BLaER1 treated with 17β-estradiol and CSF1 and Interleukin-3, amounts not matched to agents 10 nM and 100 nM (cell line): ENCODE measurements around the gene HDAC7.
A peak's percentile ranks its signal among the peaks of the same experiment; 100 is the strongest.

Source experiments
- H3K27ac ChIP-seq, 11 experiments: shearing (Covaris generic); formaldehyde crosslinking; 2 replicates each; pipeline ENCODE4 v1.8.1; 2022
- H3K27me3 ChIP-seq, 11 experiments: shearing (Covaris generic); formaldehyde crosslinking; 2 replicates each; pipeline ENCODE4 v1.8.1; 2022
- H3K36me3 ChIP-seq, 11 experiments: shearing (Covaris generic); formaldehyde crosslinking; 2 replicates each; pipeline ENCODE4 v1.8.1; 2022
- H3K4me1 ChIP-seq, 10 experiments: shearing (Covaris generic); formaldehyde crosslinking; 2 replicates each; pipeline ENCODE4 v1.8.1; 2022
- H3K4me2 ChIP-seq, 11 experiments: shearing (Covaris generic); formaldehyde crosslinking; 2 replicates each; pipeline ENCODE4 v1.8.1; 2022
- H3K4me3 ChIP-seq, 10 experiments: shearing (Covaris generic); formaldehyde crosslinking; 2 replicates each; pipeline ENCODE4 v1.8.1; 2022
- H3K9ac ChIP-seq, 11 experiments: shearing (Covaris generic); formaldehyde crosslinking; 2 replicates each; pipeline ENCODE4 v1.8.1; 2022
- H3K9me3 ChIP-seq, 11 experiments: shearing (Covaris generic); formaldehyde crosslinking; replicated peaks in 1 of 11; 2 replicates each; pipeline ENCODE4 v1.8.1; 2022
- H4K20me1 ChIP-seq, 11 experiments: shearing (Covaris generic); formaldehyde crosslinking; 2 replicates each; pipeline ENCODE4 v1.8.1; 2022
- Cebpa-rat ChIP-seq, 11 experiments: shearing (Covaris generic); IDR thresholded peaks; 2 replicates each; pipeline ENCODE4 v1.8.1; 2022

The HDAC7 gene

GRCh38 chr12:47779943-47780504, 39.7 kb downstream of the HDAC7 start:
- Histone ChIP-seq H3K27me3 (no peaks in the 10 kb centered on the region), H3K9me3 (no peaks in the 10 kb centered on the region), H3K4me3 (no peak overlapping the region), H4K20me1 (peaks cover 13 to 64% (median 42%) of the 10 kb centered on the region in 11 experiments; a peak in 18 of 22 replicates), H3K4me1 (peaks cover 42 to 72% (median 64%) of the 10 kb centered on the region in 10 experiments), H3K9ac (peak overlapping the region in 2 of 11 experiments; percentile 3 to 44; a peak in 1 of 22 replicates), H3K36me3 (peaks cover 31 to 44% (median 37%) of the 10 kb centered on the region in 11 experiments), H3K27ac (peak overlapping the region in 5 of 11 experiments; percentile 30 to 47 (median 35); a peak in 5 of 22 replicates), H3K4me2 (no peak overlapping the region)
- TF ChIP-seq Cebpa-rat (IDR thresholded peaks at IDR 0.05), result no peak

DNA sequence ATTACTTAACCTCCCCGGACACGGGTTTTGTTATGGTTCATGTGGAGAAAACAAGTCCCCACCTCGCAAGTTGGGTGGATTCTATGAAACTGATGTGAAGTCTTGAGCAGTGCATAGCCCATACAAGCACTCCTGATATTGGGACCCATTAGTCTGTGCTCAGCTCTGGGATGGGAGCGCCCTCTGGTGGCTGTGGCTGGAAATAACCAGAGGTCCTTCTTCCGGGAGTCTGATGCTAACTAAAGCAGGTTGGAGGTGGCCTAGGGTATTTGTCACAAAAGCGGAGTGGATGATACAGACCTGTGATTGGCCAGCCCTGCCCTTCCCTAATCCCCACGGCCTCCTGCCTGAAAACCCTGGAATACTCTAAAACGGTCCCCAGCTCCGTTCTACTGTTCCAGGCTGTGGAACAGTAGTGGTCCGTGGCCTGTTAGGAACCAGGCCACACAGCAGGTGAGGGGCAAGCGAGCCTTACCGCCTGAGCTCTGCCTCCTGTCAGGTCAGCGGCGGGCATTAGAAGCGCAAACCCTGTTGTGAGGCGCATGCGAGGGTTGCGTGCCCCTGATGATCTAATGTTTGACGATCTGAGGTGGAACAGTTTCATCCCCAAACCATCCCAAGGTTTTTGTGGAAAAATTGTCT, 40.3 kb downstream of the HDAC7 start:
- TF ChIP-seq Cebpa-rat (IDR thresholded peaks at IDR 0.05), result no peak
- Histone ChIP-seq H3K4me2 (peak overlapping the region in 10 of 11 experiments; percentile 28 to 100 (median 95); a peak in 13 of 22 replicates), H4K20me1 (peaks cover 13 to 64% (median 38%) of the 10 kb centered on the region in 11 experiments; a peak in 17 of 22 replicates), H3K36me3 (peaks cover 25 to 38% (median 31%) of the 10 kb centered on the region in 11 experiments), H3K4me1 (peaks cover 48 to 78% (median 70%) of the 10 kb centered on the region in 10 experiments), H3K27me3 (no peaks in the 10 kb centered on the region), H3K9ac (0 out of 22 replicates have a peak overlapping the region, but pooled peaks of 1 of the 11 experiments have one; percentile 3), H3K4me3 (no peak overlapping the region), H3K27ac (peak overlapping the region in 3 of 11 experiments; percentile 19 to 95 (median 47); a peak in 4 of 22 replicates), H3K9me3 (no peaks in the 10 kb centered on the region)

GRCh38 chr12:47778881-47779280, 40.8 kb downstream of the HDAC7 start:
- Histone ChIP-seq H3K36me3 (peaks cover 20 to 32% (median 25%) of the 10 kb centered on the region in 11 experiments), H3K9me3 (no peaks in the 10 kb centered on the region), H3K4me3 (no peak overlapping the region), H3K27me3 (no peaks in the 10 kb centered on the region), H3K27ac (peak overlapping the region in 4 of 11 experiments; percentile 5 to 95 (median 90); a peak in 5 of 22 replicates), H4K20me1 (peaks cover 13 to 58% (median 33%) of the 10 kb centered on the region in 11 experiments; a peak in 17 of 22 replicates), H3K4me1 (peaks cover 53 to 78% (median 71%) of the 10 kb centered on the region in 10 experiments), H3K4me2 (peak overlapping the region in 10 of 11 experiments; percentile 28 to 100 (median 95); a peak in 15 of 22 replicates), H3K9ac (no peak overlapping the region)
- no peak for TF ChIP-seq Cebpa-rat (IDR thresholded peaks at IDR 0.05)

DNA sequence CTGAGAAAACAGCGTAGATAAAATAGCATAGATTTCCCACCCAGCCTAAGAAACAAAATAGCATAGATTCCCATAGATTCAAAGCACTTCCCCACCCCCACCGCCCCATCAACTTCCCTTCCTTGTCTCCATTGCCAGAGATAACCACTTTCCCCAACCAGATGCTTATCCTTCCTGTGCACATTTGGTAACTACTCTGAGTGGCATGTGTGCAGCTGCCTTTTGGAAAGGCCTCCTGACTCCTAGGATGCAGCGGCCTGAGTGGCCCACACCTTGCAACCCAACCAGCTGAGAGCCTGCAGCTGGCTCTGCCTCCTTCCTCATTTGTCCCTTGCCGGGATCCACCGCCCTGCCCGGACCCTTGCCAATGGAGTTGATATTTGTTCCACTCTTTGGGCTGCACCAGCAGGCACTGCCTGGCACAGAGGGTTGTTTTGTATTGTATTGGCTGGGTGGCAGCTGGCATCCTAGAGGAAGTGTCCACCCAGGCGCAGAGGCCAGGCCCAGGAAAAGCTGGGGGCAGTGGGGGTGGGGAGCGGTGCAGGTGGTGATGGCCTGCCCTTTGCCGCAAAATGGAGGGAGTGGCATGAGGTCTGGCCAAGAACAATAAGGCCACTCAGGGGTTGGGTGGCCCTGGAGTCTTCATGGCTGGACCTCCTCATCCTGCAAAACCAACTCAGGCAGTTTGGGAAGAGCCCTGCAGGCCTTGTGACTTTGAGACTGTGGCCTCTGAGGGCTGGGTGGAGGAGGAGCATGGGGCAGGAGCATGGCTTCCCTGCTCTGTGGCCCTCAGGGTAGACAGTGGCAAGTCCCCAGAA, 41.8 kb downstream of the HDAC7 start:
- TF ChIP-seq Cebpa-rat (IDR thresholded peaks at IDR 0.05), result no peak
- peak overlapping the region; percentile 92 to 100 (median 98) for H3K4me2 ChIP-seq
- peaks cover 10 to 23% (median 16%) of the 10 kb centered on the region in 11 experiments for H3K36me3 ChIP-seq
- peaks cover 13 to 49% (median 24%) of the 10 kb centered on the region in 11 experiments; a peak in 17 of 22 replicates for H4K20me1 ChIP-seq
- peak overlapping the region; percentile 48 to 95 (median 88); a peak in 21 of 22 replicates for H3K27ac ChIP-seq
- peaks cover 55 to 75% (median 67%) of the 10 kb centered on the region in 10 experiments for H3K4me1 ChIP-seq
- H3K9me3 ChIP-seq, result no peaks in the 10 kb centered on the region
- H3K4me3 ChIP-seq, result 0 out of 20 replicates have a peak overlapping the region, but pooled peaks of 2 of the 10 experiments have one; percentile 3 to 8
- no peaks in the 10 kb centered on the region for H3K27me3 ChIP-seq
- peak overlapping the region in 10 of 11 experiments; percentile 28 to 85 (median 70); a peak in 19 of 22 replicates for H3K9ac ChIP-seq

DNA sequence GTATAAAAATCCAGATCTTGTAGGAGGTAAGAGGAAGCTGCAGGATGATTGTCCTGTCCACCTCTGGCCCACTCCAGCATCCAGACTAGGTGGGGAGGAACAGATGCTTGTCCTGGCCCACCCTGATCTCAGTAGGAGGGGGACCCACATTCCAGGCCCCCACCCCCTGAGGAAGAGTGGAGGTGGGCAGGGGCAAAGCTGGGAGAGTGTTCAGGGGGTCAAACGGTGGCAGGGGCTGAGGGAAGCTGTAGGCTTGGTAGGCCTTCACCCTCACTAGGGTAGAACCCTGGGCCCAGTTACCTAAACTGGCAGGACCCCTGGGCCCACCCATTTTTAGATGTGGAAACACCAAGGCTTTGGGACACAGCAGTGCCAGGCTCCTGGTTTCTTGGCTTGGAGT, 42.6 kb downstream of the HDAC7 start:
- H4K20me1 ChIP-seq, result peaks cover 9 to 41% (median 18%) of the 10 kb centered on the region in 11 experiments; a peak in 17 of 22 replicates
- no peaks in the 10 kb centered on the region for H3K9me3 ChIP-seq
- peak overlapping the region in 4 of 10 experiments; percentile 3 to 29 (median 16); a peak in 4 of 20 replicates for H3K4me3 ChIP-seq
- peaks cover 6 to 15% (median 8%) of the 10 kb centered on the region in 11 experiments; a peak in 20 of 22 replicates for H3K36me3 ChIP-seq
- peaks cover 55 to 67% (median 64%) of the 10 kb centered on the region in 10 experiments for H3K4me1 ChIP-seq
- no peaks in the 10 kb centered on the region; a peak in 1 of 22 replicates for H3K27me3 ChIP-seq
- H3K4me2 ChIP-seq, result peak overlapping the region; percentile 92 to 100 (median 98)
- peak overlapping the region; percentile 28 to 85 (median 70); a peak in 20 of 22 replicates for H3K9ac ChIP-seq
- no peak for TF ChIP-seq Cebpa-rat (IDR thresholded peaks at IDR 0.05)
- H3K27ac ChIP-seq, result peak overlapping the region; percentile 48 to 95 (median 88)

GRCh38 chr12:47776471-47777143, 43.1 kb downstream of the HDAC7 start:
- Histone ChIP-seq H4K20me1 (peaks cover 8 to 35% (median 14%) of the 10 kb centered on the region in 11 experiments; a peak in 16 of 22 replicates), H3K27me3 (no peaks in the 10 kb centered on the region; a peak in 1 of 22 replicates), H3K36me3 (peaks cover under 1 to 9% (median 2%) of the 10 kb centered on the region in 11 experiments; a peak in 18 of 22 replicates), H3K9ac (peak overlapping the region; percentile 28 to 85 (median 70); a peak in 20 of 22 replicates), H3K4me1 (peaks cover 55 to 66% (median 62%) of the 10 kb centered on the region in 10 experiments), H3K27ac (peak overlapping the region; percentile 48 to 95 (median 88); a peak in 21 of 22 replicates), H3K4me2 (peak overlapping the region; percentile 92 to 100 (median 98)), H3K4me3 (peak overlapping the region in 4 of 10 experiments; percentile 3 to 86 (median 20); a peak in 5 of 20 replicates), H3K9me3 (no peaks in the 10 kb centered on the region)
- TF ChIP-seq Cebpa-rat (IDR thresholded peaks at IDR 0.05), result no peak

DNA sequence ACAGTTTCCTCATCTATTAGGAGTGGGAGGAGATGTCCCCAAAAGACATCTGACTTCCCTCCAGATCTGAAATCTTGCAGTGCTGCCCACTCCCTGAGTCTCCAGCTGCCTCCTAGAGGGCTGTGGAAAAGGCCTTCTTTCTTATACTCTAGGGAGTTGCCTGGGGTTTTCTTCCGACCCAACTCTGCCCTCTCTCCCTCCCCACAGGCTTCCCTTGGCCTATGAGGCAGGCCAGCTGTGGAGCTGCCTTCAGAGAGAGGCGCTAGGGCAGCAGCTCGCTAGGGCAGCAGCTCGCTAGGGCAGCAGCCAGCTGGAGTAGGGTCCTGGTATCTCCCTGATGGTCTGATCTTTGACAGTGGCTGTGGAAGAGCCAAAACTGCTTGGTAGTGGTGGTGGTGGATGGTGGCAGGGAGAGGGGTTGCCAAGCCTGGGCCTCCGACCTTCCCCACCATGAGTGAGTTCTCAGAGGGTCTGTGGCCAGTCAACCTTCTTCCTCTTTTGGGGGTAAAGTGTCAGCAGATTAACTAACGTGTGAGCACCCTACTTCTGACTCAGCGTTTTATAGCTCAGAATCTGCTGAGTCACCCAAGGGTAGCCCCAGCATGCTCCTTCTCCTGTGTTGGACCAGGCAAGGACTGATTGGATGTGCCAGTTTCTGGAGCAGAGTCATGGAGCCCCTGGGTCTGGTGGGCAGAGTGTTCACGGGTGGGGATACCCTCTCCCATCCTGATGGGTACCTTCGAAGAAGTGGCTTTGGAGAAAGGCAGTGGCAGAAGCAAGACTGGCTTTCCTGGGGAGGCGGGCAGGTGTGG, 44.4 kb downstream of the HDAC7 start:
- no peaks in the 10 kb centered on the region; a peak in 1 of 22 replicates for H3K27me3 ChIP-seq
- peaks cover 7 to 22% (median 13%) of the 10 kb centered on the region in 11 experiments; a peak in 14 of 22 replicates for H4K20me1 ChIP-seq
- TF ChIP-seq Cebpa-rat (IDR thresholded peaks at IDR 0.05), result no peak
- no peaks in the 10 kb centered on the region for H3K9me3 ChIP-seq
- H3K9ac ChIP-seq, result peak overlapping the region; percentile 26 to 85 (median 70); a peak in 19 of 22 replicates
- H3K4me2 ChIP-seq, result peak overlapping the region; percentile 92 to 100 (median 98)
- H3K36me3 ChIP-seq, result no peaks in the 10 kb centered on the region
- peak overlapping the region in 7 of 10 experiments; percentile 3 to 86 (median 76); a peak in 10 of 20 replicates for H3K4me3 ChIP-seq
- H3K27ac ChIP-seq, result peak overlapping the region; percentile 48 to 95 (median 88)
- H3K4me1 ChIP-seq, result peaks cover 60 to 72% (median 62%) of the 10 kb centered on the region in 10 experiments
